Spleen (tissue), 7 donors: Measurements from ENCODE around the gene SRSF4.

ENCODE experiments used
- POLR2A ChIP-seq, 3 donors: fragments of 450-650 bp; IDR thresholded peaks; one replicate each; pipeline ENCODE4 v1.5.1; 2017; ENCODE audit warnings: antibody characterized with exemption in 3 of 3, mild to moderate bottlenecking in 1 of 3
- POLR2AphosphoS5 ChIP-seq, 3 donors: sonication (generic); formaldehyde crosslinking; IDR thresholded peaks; one replicate each; pipeline ENCODE4 v1.5.1; 2017; ENCODE audit warnings: antibody characterized with exemption in 3 of 3
- TF ChIP-seq, protein P1 (sequence below), 11 experiments: fragments of 200-600 bp in 7 of 11; fragments of 450-650 bp in 4 of 11; sonication (generic) in 4 of 11; IDR thresholded peaks in 8 of 11; conservative IDR thresholded peaks in 3 of 11; 1 replicate in 7 of 11; 2 replicates in 4 of 11; pipeline versions ENCODE4 v1.4.0 to v1.8.0; 2016 to 2021; ENCODE audit warnings: antibody characterized with exemption in 11 of 11, inconsistent platforms in 4 of 11, mild to moderate bottlenecking in 1 of 11
- donor health status: DM: no; HTN: no; CAD: no; lungs with moderate emphysema.
- donor health status: DM: no; HTN: no; CAD: no.
- donor health status: DM: no; HTN: no; CAD: no.

GRCh38 chr1:29157269-29157601 lies 24.5 kb downstream of the SRSF4 start:
- TF ChIP-seq, protein P1, sequence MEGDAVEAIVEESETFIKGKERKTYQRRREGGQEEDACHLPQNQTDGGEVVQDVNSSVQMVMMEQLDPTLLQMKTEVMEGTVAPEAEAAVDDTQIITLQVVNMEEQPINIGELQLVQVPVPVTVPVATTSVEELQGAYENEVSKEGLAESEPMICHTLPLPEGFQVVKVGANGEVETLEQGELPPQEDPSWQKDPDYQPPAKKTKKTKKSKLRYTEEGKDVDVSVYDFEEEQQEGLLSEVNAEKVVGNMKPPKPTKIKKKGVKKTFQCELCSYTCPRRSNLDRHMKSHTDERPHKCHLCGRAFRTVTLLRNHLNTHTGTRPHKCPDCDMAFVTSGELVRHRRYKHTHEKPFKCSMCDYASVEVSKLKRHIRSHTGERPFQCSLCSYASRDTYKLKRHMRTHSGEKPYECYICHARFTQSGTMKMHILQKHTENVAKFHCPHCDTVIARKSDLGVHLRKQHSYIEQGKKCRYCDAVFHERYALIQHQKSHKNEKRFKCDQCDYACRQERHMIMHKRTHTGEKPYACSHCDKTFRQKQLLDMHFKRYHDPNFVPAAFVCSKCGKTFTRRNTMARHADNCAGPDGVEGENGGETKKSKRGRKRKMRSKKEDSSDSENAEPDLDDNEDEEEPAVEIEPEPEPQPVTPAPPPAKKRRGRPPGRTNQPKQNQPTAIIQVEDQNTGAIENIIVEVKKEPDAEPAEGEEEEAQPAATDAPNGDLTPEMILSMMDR (IDR thresholded peaks at IDR 0.05 in 8 of 11, conservative IDR thresholded peaks at IDR 0.05 in 3 of 11): no peak
- no peak for TF ChIP-seq POLR2A (IDR thresholded peaks at IDR 0.05)
- no peak for TF ChIP-seq POLR2AphosphoS5 (IDR thresholded peaks at IDR 0.05)
